ENCODE measurements around the gene PHF21B.
"Not testable (repeated sequence)": the region's sequence is repeated elsewhere in the genome, so short reads cannot be mapped to it uniquely, and the experiment has no call there.

The PHF21B gene

DNA sequence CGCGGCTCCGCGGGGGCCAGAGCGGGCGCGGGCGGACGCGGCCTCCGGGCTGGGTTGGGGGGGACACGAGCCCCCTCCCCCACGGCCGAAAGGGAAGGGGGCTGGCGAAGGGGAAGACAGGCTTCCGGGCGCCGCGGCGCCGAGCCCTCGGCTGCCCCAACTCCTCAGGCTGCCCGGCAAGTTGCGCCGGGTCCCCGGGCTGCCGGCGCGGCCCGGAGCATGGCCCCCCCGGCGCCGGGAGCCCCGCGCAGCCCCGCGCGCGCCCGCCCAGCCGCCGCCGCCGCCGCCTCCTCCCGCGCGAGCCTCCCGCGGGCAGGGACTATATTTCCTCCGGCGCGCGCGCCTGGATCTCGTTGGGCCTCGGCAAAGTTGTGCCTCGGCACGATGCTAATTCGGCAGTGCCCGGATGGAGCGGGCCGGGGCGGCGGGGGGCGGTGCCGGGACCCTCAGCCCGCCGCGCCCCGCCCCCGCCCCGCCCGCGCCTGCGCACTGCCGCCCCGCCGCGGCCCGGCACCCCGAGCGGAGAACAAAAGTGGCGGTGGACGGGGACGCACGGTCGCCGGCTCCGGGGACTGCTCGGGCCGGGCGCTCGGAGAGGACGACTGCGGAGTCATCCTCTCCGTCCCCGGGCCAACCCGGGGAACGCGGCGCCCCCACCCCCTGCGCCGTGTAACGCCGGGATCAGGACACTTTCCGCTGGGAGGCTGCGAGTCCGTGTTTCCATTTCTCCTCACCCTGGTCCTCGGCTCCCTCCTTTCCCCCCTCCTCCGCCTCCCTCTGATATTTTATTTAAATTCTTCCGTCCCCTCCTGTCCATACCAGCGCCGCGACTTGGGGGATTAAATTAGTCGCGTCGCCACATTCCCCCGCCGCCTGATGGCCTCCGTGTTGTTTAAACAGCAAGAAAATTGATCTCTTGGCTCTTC is at the start of gene PHF21B:
Gene PHF21B (minus strand): TSS at position 400 of the 926 bp plus-strand sequence. CDS start 456 bp downstream, outside the sequence.
- DNase-seq = peak; percentile 5

- no peak for DNase-seq
Observed at GRCh38 chr22:45059296-45059695, 49.5 kb upstream of the PHF21B start.

DNA sequence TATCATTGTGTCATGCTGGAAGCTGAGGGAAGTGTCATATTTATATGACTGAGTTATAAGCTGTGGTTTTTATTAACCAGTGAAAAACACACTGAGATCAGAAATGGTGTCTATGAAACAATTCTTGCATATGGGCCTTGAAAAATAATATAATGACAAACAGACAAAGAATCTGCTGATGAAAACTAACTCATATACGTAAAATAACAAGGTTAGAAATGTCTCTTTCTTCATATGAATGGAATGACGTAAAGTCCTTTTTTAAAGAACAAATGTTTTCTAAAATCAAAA is 48.8 kb upstream of the PHF21B start:
- DNase-seq = no peak

- no peak for DNase-seq
Observed at GRCh38 chr22:45055936-45056335, 46.1 kb upstream of the PHF21B start.

GRCh38 chr22:45053571-45053970 is 43.8 kb upstream of the PHF21B start:
- DNase-seq = no peak

DNA sequence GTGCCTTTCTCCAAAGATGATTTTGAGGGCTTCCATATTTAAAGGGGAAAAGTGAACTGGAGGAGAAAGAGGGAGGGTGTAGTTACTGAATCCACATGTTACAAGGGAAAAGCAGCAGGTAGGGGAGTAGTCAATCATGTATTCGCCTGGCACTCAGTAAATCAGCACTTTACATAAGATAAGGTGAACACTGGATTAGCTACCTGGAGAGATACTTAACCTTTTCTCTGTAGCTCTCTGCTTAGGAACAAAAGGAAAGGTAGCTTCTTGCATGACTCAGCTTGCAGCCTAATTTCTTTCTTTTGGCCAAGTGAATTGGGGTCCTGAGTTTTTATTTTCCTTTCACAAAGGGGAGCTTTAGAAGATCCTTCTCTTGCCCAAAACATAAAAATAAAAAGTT is 43.3 kb upstream of the PHF21B start:
- DNase-seq = no peak

DNA sequence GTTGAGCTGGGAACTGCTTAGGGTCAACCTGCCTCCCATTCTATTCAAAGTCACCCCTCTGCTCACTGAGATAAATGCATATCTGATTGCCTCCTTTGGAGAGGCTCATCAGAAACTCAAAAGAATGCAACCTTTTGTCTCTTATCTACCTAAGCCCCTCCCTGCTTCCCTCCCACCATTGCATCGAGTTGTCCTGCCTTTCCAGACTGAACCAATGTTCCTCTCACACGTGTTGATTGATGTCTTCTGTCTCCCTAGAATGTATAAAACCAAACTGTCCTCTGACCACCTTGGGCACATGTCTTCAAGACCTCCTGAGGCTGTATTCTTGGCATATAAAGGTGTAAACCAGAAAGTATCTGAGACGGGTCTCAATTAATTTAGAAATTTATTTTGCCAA is 42.9 kb upstream of the PHF21B start:
- not testable (repeated sequence) for DNase-seq

GRCh38 chr22:45051946-45052345 is 42.1 kb upstream of the PHF21B start:
- DNase-seq = no peak

GRCh38 chr22:45051419-45051818 is 41.6 kb upstream of the PHF21B start:
- no peak for DNase-seq

DNA sequence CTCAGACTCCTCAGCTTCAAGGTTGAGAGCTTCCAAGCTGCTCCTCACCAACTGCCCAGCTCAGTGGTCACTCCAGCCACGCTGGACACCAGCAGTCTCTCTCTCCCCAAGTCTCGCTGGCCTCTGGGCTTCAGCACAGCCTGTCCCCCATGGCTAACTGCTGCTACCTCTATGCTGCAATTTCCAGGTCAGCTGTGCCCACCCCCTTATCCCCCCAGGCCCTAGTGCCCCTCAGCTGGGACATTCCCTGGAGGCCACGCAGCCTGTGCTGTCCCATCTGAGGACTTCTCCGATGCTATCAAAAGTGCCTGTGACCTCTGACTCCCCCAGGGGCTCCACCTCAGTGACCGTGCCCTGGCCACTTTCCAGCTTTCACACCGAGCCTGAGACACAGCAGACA is 37.5 kb upstream of the PHF21B start:
- no peak for DNase-seq

DNA sequence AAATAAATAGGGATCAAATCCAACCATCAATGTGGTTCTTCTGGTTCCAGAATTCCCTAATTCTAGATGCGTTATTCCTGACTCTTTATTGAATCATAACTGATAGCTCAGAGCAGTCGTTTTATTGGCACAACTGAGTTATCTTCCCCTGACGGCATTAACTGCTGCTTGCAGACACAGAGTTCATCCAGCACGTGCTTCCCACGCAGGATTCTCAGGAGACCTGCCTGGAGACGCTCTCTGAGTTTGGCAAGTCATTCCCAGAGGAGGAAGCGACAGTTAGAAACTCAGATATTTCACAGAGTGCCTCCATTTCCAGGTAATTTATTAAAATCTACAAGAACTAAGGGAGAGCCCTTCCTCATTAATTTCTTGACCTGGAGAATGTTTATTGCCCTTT is 35.4 kb upstream of the PHF21B start:
- DNase-seq = no peak

GRCh38 chr22:45042263-45042662 is 32.5 kb upstream of the PHF21B start:
- no peak for DNase-seq

DNA sequence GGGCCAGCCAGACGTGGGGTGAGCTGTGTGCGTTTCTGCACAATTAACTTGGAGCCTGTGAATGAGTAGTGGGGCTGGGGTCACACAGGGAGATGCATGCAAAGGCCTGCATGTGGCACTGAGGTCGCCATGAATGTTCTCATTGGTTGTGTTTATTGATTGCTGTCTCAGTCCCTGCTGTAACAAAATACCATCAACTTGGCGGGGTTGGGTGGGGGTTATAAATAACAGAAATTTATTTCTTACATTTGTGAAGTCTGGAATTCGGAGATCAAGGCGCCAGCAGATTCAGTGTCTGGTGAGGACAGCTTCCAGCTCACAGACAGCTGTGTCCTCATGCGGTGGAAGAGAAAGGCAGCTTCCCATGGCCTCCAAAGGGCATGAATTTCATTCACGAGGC is 29.3 kb upstream of the PHF21B start:
- no peak for DNase-seq

- DNase-seq = no peak
Observed at GRCh38 chr22:45036154-45036553, 26.3 kb upstream of the PHF21B start.

DNA sequence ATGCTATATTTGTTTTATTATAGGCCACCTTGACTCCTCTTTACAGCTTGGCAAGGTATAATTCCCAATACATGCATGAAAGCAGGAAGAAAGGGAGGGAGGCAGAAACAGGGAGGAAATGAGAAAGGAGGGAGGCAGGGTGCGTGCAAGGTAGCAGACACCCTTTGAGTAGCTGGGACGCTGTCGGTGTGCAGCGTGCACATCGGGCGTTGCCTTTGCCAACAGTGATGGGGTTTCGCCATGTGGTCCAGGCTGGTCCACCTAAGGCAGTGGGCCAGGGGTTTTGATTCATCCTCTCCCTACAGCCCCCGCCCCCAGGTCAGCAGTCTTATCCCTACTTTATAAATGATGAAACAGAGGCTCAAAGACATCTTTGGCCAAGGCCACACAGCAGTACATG is 25.0 kb upstream of the PHF21B start:
- no peak for DNase-seq

- DNase-seq = no peak
Observed at GRCh38 chr22:45034156-45034555, 24.4 kb upstream of the PHF21B start.

DNA sequence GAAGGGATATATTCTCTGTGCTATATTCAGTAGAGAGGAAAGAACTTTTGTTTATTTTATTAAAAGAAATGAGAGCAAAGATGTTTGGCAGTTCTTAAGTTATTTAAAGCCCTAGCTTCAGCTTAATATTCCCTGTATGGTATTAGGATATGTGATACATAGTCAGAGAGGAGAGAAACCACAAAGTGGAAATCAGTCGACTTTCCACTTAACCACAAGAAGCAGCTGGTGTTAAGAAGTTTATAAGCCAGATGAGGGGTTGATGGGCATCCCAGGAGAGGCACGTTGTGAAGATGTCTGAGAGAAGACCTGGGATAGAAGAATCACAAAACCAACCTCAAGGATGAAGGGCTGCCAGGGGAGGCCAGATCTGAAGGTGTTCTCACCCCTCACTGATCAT is 23.3 kb upstream of the PHF21B start:
- no peak for DNase-seq

GRCh38 chr22:45031629-45032403 is 22.0 kb upstream of the PHF21B start:
- no peak for DNase-seq

- DNase-seq = no peak
Observed at GRCh38 chr22:45029501-45029900, 19.7 kb upstream of the PHF21B start.

DNA sequence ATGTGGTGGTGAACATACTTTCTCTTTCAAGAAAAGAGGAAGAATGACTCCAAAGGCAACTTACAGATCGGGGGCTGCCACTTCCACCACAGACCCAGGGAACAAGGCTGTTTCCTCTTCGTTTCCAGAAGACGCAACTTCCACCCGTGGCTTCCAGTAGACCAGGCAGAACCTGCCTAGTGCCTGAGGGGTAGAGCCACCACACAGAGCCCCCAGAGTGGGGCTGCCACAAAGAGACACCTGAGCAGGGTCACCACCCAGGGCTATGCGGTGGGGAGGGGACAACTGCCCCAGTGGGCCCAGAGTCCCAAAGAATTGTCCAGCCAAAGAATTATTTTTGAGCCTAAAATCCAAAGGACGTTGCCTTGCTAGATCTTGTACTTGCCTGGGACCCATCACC is 16.7 kb upstream of the PHF21B start:
- no peak for DNase-seq

- DNase-seq = no peak
Observed at GRCh38 chr22:45023431-45023830, 13.6 kb upstream of the PHF21B start.

DNA sequence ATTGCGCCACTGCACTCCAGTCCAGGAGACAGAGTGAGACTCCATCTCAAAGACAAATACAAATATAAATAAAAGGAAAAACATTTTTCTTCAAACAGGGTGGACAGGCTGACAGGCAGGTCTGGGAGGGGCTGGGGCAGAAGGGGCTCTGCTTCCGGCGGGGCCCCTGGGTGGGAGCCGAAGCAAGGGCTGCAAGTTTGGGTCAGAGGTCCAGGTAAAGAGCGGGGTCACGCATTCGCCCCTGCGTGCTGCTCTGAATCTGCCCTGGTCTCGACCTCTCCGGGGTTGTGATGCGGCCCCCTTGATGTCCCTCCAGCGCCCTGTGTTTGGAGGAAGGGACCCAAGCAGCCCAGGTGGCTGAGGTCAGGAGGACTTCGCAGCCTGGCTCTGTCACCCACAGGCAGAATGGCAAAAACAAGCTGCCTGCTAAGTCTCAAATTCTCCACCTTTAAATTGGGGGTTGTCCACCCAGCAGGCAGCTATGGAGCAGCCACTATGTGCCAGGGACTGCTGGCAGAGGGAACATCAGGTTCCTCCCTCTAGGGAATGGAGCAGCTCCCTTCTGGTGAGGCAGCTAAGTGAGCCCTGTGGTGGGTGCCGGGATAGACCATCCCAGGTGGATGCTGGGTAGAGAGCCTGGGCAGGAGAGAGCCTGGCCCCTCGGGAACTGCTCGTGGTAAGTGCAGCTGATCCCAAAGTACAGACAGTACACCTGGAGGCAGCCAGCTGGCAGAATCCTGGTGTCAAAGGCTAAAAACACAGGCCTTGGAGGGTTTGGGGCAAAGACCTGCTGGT is 10.3 kb upstream of the PHF21B start:
- no peak for DNase-seq

GRCh38 chr22:45014654-45015053 is 4.8 kb upstream of the PHF21B start:
- DNase-seq = no peak
